Uterus (tissue), 4 donors: ENCODE results near the gene IL1A. TPM values are rescaled to one million over a fixed set of nuclear protein-coding genes. Genes with fewer than 3 reads are reported as not detected.

Experiments
- DNase-seq, 2 donors: peaks; one replicate each; pipeline ENCODE4 v3.0.0-alpha.2; 2019 to 2020
- H3K27ac ChIP-seq, 2 donors: fragments of 200-600 bp; sonication (generic); 1 replicate in 1 of 2; 2 replicates in 1 of 2; pipeline ENCODE4 v1.5.1; 2016 to 2018
- H3K27me3 ChIP-seq, 2 donors: fragments of 200-600 bp; sonication (generic); one replicate each; pipeline ENCODE4 v1.5.1; 2018 to 2019; ENCODE audit warnings: control low read depth in 1 of 2
- H3K36me3 ChIP-seq, 2 donors: fragments of 200-600 bp; sonication (generic); one replicate each; pipeline ENCODE4 v1.5.1; 2019; ENCODE audit warnings: control low read depth in 1 of 2
- H3K4me1 ChIP-seq, 2 donors: fragments of 200-600 bp; sonication (generic); one replicate each; pipeline ENCODE4 v1.5.1; 2018 to 2019; ENCODE audit warnings: control low read depth in 1 of 2
- H3K4me3 ChIP-seq, 2 donors: fragments of 200-600 bp; sonication (generic); 1 replicate in 1 of 2; 2 replicates in 1 of 2; pipeline ENCODE4 v1.5.1; 2018 to 2019; ENCODE audit warnings: mild to moderate bottlenecking in 1 of 2
- H3K9me3 ChIP-seq, 2 donors: fragments of 200-600 bp; sonication (generic); one replicate each; pipeline ENCODE4 v1.5.1; 2019; ENCODE audit warnings: control low read depth in 1 of 2
- CTCF ChIP-seq, 4 experiments: fragments of 200-600 bp in 2 of 4; fragments of 450-650 bp in 2 of 4; sonication (generic) in 2 of 4; IDR thresholded peaks; one replicate each; pipeline ENCODE4 v1.5.1; 2016 to 2019; ENCODE audit warnings: antibody characterized with exemption in 4 of 4, mild to moderate bottlenecking in 2 of 4, moderate library complexity in 1 of 4
- POLR2A ChIP-seq, 2 donors: fragments of 450-650 bp; IDR thresholded peaks; one replicate each; pipeline ENCODE4 v1.6.1; 2016; ENCODE audit warnings: antibody characterized with exemption in 2 of 2, mild to moderate bottlenecking in 1 of 2, moderate library complexity in 1 of 2
- intact Hi-C: fragments of 100-400 bp; cut with DNase I; formaldehyde crosslinking; loops from one replicate; pipeline ENCODE4 v1.15.1; 2023; ENCODE audit warnings: low total_unique reads
- total RNA-seq, 4 donors: library from RNA; depleted of rRNA in 3 of 4; stranded (reverse); fragments of >200 nt in 3 of 4; gene quantifications; one replicate each; pipeline versions ENCODE4 v1.1.0 to v1.2.4, GENCODE V29; 2014 to 2023
- donor health status: DM: yes; HTN: yes; CAD: no.

Gene IL1A
- total RNA-seq, 4 donors from 2014 or later, result 0.41 TPM; not detected in 3

GRCh38 chr2:112831513-112831845, 47.2 kb upstream of the IL1A start:
- TF ChIP-seq CTCF (IDR thresholded peaks at IDR 0.05) (no peak), POLR2A (IDR thresholded peaks at IDR 0.05) (no peak)

GRCh38 chr2:112830682-112831512, 46.6 kb upstream of the IL1A start:
- intact Hi-C loops, result no loop called here
- no peak for DNase-seq
- TF ChIP-seq CTCF (IDR thresholded peaks at IDR 0.05), result no peak
- no peak for TF ChIP-seq POLR2A (IDR thresholded peaks at IDR 0.05)
- Histone ChIP-seq H3K4me1 (no peaks in the 10 kb centered on the region), H3K27me3 (no peaks in the 10 kb centered on the region), H3K27ac (no peak overlapping the region), H3K9me3 (no peaks in the 10 kb centered on the region), H3K4me3 (no peak overlapping the region), H3K36me3 (no peaks in the 10 kb centered on the region)

More at GRCh38 chr2:112831513-112831845, 47.2 kb upstream of the IL1A start:
- H3K27ac ChIP-seq, result no peak overlapping the region
- no peaks in the 10 kb centered on the region for H3K27me3 ChIP-seq
- intact Hi-C loops, result no loop called here
- no peaks in the 10 kb centered on the region for H3K4me1 ChIP-seq
- no peak overlapping the region for H3K4me3 ChIP-seq
- no peaks in the 10 kb centered on the region for H3K9me3 ChIP-seq
- no peaks in the 10 kb centered on the region for H3K36me3 ChIP-seq
- DNase-seq, result no peak

- H3K36me3 ChIP-seq, result no peaks in the 10 kb centered on the region
- H3K27me3 ChIP-seq, result no peaks in the 10 kb centered on the region
- no peak for DNase-seq
- H3K4me1 ChIP-seq, result no peaks in the 10 kb centered on the region
- intact Hi-C loops, result no loop called here
- no peak for TF ChIP-seq POLR2A (IDR thresholded peaks at IDR 0.05)
- H3K4me3 ChIP-seq, result no peak overlapping the region
- H3K9me3 ChIP-seq, result no peaks in the 10 kb centered on the region
- H3K27ac ChIP-seq, result no peak overlapping the region
Measured at GRCh38 chr2:112829961-112830681, 45.8 kb upstream of the IL1A start.

GRCh38 chr2:112829101-112829960, 45.0 kb upstream of the IL1A start:
- intact Hi-C loops, result no loop called here
- Histone ChIP-seq H3K27ac (no peak overlapping the region), H3K4me3 (no peak overlapping the region), H3K4me1 (no peaks in the 10 kb centered on the region), H3K36me3 (no peaks in the 10 kb centered on the region), H3K9me3 (no peaks in the 10 kb centered on the region), H3K27me3 (no peaks in the 10 kb centered on the region)
- DNase-seq, result no peak
- TF ChIP-seq POLR2A (IDR thresholded peaks at IDR 0.05) (no peak), CTCF (IDR thresholded peaks at IDR 0.05) (no peak)

GRCh38 chr2:112828251-112828691, 44.0 kb upstream of the IL1A start:
- no peak overlapping the region for H3K27ac ChIP-seq
- H3K27me3 ChIP-seq, result no peaks in the 10 kb centered on the region
- TF ChIP-seq POLR2A (IDR thresholded peaks at IDR 0.05) (no peak), CTCF (IDR thresholded peaks at IDR 0.05) (no peak)
- no peak overlapping the region for H3K4me3 ChIP-seq
- intact Hi-C loops, result no loop called here
- no peak for DNase-seq
- no peaks in the 10 kb centered on the region for H3K9me3 ChIP-seq
- no peaks in the 10 kb centered on the region for H3K36me3 ChIP-seq
- no peaks in the 10 kb centered on the region for H3K4me1 ChIP-seq
